Ectodermal cell (in vitro differentiated cells): ENCODE data around the gene RASGEF1C.
A peak's percentile ranks its signal among the peaks of the same experiment; 100 is the strongest.

Experiments
- H3K27ac ChIP-seq: 2 replicates; pipeline ENCODE4 v1.7.0; 2013; ENCODE audit warnings: mild to moderate bottlenecking, low read depth, low read length; ENCODE audit not compliant: insufficient read depth, poor library complexity, severe bottlenecking
- H3K27me3 ChIP-seq: 2 replicates; pipeline ENCODE4 v1.7.0; 2013; ENCODE audit warnings: mild to moderate bottlenecking, low read length; ENCODE audit not compliant: insufficient read depth, control insufficient read depth, poor library complexity, severe bottlenecking
- H3K36me3 ChIP-seq: one replicate; pipeline ENCODE4 v1.7.0; 2013; ENCODE audit warnings: low read length; ENCODE audit not compliant: control insufficient read depth, insufficient read depth
- H3K4me1 ChIP-seq: one replicate; pipeline ENCODE4 v1.7.0; 2013; ENCODE audit warnings: low read length; ENCODE audit not compliant: control insufficient read depth, insufficient read depth
- H3K4me3 ChIP-seq: 2 replicates; pipeline ENCODE4 v1.7.0; 2013; ENCODE audit warnings: low read depth, low read length, control low read depth; ENCODE audit not compliant: insufficient read depth
- H3K9me3 ChIP-seq: 2 replicates; pipeline ENCODE4 v1.7.0; 2013; ENCODE audit warnings: mild to moderate bottlenecking, low read length, moderate library complexity; ENCODE audit not compliant: control insufficient read depth
- WGBS, 2 experiments: methylation state at CpG; one replicate each; pipeline ENCODE4 v1.1.7; 2013; ENCODE audit warnings: missing lambda C conversion rate in 2 of 2; 5-methylcytosine and 5-hydroxymethylcytosine counted together

The RASGEF1C gene

GRCh38 chr5:180083529-180084060, 125.4 kb downstream of the RASGEF1C start:
- Histone ChIP-seq H3K36me3 (no peaks in the 10 kb centered on the region), H3K4me1 (peaks cover 21% of the 10 kb centered on the region), H3K27me3 (no peaks in the 10 kb centered on the region), H3K4me3 (no peak overlapping the region), H3K9me3 (no peaks in the 10 kb centered on the region), H3K27ac (peak overlapping the region; percentile 98)
- WGBS, 2 experiments = 34 to 36% methylated on average over 10 of the region's 10 CpGs

DNA sequence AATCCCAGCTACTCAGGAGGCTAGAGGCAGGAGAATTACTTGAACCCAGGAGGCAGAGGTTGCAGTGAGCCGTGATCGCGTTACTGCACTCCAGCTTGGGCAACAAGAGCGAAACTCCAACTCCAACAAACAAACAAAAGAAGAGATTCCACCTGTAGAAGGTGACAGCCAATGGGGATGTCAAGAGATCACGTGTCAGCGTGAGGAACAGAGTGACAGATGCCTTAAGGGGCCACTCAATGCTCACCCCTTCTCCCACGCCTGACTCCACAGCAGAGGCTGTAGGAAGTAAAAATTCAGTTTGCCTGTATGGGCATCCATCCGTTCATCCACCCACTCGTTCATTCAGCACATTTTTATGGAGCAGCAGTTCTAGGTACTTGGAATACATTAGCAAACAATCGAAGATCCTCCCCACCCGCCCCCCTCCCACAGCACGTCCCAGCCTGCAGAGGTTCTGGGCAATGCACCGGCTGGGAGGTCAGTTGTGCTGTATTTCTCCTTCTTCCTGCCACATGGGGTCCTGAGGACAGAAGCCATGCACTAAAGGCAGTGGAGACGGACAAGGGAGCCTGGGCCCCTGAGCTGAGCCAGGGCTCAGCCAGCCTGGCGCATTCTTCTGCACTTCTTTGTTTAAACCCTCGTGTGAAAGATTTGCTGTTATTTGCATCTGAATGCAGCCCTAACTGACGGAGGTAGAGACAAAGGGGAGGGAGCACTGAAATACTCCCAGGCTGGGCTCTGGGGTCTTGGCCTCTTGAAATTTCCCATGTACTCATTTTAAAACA, 126.2 kb downstream of the RASGEF1C start:
- Histone ChIP-seq H3K27ac (peak overlapping the region; percentile 98), H3K36me3 (no peaks in the 10 kb centered on the region), H3K4me1 (peaks cover 21% of the 10 kb centered on the region), H3K27me3 (no peaks in the 10 kb centered on the region), H3K4me3 (no peak overlapping the region), H3K9me3 (no peaks in the 10 kb centered on the region)
- 21 to 23% methylated on average over 17 of the region's 17 CpGs for WGBS, 2 experiments

- Histone ChIP-seq H3K9me3 (no peaks in the 10 kb centered on the region), H3K27me3 (no peaks in the 10 kb centered on the region), H3K27ac (no peak overlapping the region), H3K4me1 (peaks cover 21% of the 10 kb centered on the region), H3K36me3 (no peaks in the 10 kb centered on the region), H3K4me3 (no peak overlapping the region)
- 97% methylated on average over 5 of the region's 5 CpGs for WGBS, 2 experiments
Observed at GRCh38 chr5:180081481-180081880, 127.5 kb downstream of the RASGEF1C start.

DNA sequence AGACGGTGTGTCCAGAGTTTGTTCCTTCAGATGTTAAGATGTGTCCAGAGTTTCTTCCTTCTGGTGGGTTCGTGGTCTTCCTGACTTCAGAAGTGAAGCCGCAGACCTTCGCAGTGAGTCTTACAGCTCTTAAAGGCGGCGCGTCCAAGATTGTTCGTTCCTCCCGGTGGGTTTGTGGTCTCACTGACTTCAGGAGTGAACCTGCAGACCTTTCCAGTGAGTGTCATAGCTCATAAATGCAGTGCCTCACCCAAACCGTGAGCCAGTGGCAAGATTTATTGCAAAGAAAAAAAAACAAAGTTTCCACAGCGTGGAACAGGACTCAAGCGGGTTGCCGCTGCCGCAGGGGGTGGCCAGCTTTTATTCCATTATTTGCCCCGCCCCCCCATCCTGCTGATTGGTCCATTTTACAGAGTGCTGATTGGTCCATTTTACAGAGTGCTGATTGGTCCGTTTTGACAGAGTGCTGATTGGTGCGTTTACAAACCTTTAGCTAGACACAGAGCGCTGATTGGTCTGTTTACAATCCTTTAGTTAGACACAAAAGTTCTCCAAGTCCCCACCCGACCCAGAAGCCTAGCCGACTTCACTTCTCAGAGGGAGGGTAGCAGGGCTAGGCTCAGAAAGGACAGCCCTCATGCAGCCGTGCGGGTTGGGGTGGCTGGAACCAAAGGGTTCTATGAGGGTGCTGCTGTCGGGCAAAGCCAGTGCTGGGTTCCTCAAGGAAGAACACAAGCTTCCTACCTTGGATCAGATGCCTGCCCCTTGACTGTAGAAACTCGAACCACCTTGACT, 128.3 kb downstream of the RASGEF1C start:
- no peaks in the 10 kb centered on the region for H3K9me3 ChIP-seq
- no peaks in the 10 kb centered on the region for H3K27me3 ChIP-seq
- no peak overlapping the region for H3K27ac ChIP-seq
- no peaks in the 10 kb centered on the region for H3K36me3 ChIP-seq
- no peak overlapping the region for H3K4me3 ChIP-seq
- 94 to 96% methylated on average over 24 of the region's 24 CpGs for WGBS, 2 experiments
- H3K4me1 ChIP-seq = peaks cover 21% of the 10 kb centered on the region

DNA sequence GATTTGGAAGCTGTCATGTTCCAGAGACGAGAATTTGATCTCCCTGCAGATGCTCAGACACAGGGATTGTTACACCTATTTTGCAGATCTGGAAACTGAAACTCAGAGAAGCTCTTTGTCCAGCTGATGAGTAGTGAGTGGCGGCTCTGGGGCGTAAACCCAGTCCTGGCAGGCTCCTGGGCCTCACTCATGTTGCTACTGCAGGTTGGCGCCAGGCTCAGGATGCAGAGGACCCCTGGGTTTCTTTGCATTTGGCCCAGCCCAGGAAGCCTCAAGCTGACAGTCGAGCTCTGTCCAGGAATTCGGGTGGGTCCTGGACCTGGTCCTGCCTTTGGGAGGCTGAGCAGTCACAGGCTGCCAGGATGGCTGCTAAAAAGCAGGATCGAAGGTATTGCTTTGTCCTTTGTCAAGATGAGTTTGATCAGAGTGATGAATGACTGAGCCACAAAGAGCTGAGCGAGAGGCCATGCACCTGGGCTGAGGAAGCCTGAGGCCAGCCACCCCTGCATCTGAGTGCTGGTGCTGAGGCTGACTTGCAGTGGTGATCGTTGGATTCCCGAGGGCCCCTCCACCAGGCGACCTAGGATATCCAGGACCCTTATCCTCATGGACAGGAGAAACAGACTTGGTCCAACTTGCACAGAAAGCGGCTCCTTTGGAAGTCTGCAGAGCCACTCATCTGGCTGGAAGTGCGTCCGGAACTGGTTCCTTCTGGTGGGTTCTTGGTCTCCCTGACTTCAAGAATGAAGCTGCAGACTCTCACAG, 129.1 kb downstream of the RASGEF1C start:
- Histone ChIP-seq H3K36me3 (no peaks in the 10 kb centered on the region), H3K4me3 (no peak overlapping the region), H3K27me3 (no peaks in the 10 kb centered on the region), H3K27ac (no peak overlapping the region), H3K9me3 (no peaks in the 10 kb centered on the region), H3K4me1 (peaks cover 21% of the 10 kb centered on the region)
- 94 to 95% methylated on average over 14 of the region's 14 CpGs for WGBS, 2 experiments

GRCh38 chr5:180078348-180078747, 130.7 kb downstream of the RASGEF1C start:
- 93 to 94% methylated on average over 9 of the region's 9 CpGs for WGBS, 2 experiments
- Histone ChIP-seq H3K9me3 (no peaks in the 10 kb centered on the region), H3K4me1 (peaks cover 15% of the 10 kb centered on the region), H3K4me3 (no peak overlapping the region), H3K27ac (no peak overlapping the region), H3K27me3 (no peaks in the 10 kb centered on the region), H3K36me3 (no peaks in the 10 kb centered on the region)

GRCh38 chr5:180077594-180078284, 131.3 kb downstream of the RASGEF1C start:
- H3K27me3 ChIP-seq = peaks cover 5% of the 10 kb centered on the region
- 93 to 94% methylated on average over 8 to 9 of the region's 9 CpGs for WGBS, 2 experiments
- H3K36me3 ChIP-seq = peaks cover 2% of the 10 kb centered on the region
- no peaks in the 10 kb centered on the region for H3K9me3 ChIP-seq
- no peak overlapping the region for H3K4me3 ChIP-seq
- H3K27ac ChIP-seq = no peak overlapping the region
- peaks cover 9% of the 10 kb centered on the region for H3K4me1 ChIP-seq

- Histone ChIP-seq H3K36me3 (peaks cover 4% of the 10 kb centered on the region), H3K27me3 (peaks cover 12% of the 10 kb centered on the region), H3K27ac (no peak overlapping the region), H3K4me1 (no peaks in the 10 kb centered on the region), H3K9me3 (no peaks in the 10 kb centered on the region), H3K4me3 (no peak overlapping the region)
- WGBS, 2 experiments = 80 to 92% methylated on average over 1 of the region's 1 CpG
Observed at GRCh38 chr5:180075703-180076102, 133.3 kb downstream of the RASGEF1C start.

GRCh38 chr5:180074462-180074861, 134.5 kb downstream of the RASGEF1C start:
- Histone ChIP-seq H3K4me3 (no peak overlapping the region), H3K27me3 (peaks cover 12% of the 10 kb centered on the region), H3K27ac (no peak overlapping the region), H3K9me3 (no peaks in the 10 kb centered on the region), H3K4me1 (peaks cover 5% of the 10 kb centered on the region), H3K36me3 (peaks cover 4% of the 10 kb centered on the region)
- 92 to 95% methylated on average over 4 of the region's 4 CpGs for WGBS, 2 experiments
